ENCODE data around the gene ATG4D. TPM values are rescaled to one million over a fixed set of nuclear protein-coding genes. Genes with fewer than 3 reads are reported as not detected.

Gene ATG4D
- total RNA-seq, 2 donors from 2014 or later: 47.1 to 61.2 TPM

- Histone ChIP-seq H3K9me3 (no peaks in the 10 kb centered on the region), H3K36me3 (peaks cover 83% of the 10 kb centered on the region)
- TF ChIP-seq, protein P1, sequence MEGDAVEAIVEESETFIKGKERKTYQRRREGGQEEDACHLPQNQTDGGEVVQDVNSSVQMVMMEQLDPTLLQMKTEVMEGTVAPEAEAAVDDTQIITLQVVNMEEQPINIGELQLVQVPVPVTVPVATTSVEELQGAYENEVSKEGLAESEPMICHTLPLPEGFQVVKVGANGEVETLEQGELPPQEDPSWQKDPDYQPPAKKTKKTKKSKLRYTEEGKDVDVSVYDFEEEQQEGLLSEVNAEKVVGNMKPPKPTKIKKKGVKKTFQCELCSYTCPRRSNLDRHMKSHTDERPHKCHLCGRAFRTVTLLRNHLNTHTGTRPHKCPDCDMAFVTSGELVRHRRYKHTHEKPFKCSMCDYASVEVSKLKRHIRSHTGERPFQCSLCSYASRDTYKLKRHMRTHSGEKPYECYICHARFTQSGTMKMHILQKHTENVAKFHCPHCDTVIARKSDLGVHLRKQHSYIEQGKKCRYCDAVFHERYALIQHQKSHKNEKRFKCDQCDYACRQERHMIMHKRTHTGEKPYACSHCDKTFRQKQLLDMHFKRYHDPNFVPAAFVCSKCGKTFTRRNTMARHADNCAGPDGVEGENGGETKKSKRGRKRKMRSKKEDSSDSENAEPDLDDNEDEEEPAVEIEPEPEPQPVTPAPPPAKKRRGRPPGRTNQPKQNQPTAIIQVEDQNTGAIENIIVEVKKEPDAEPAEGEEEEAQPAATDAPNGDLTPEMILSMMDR (IDR thresholded peaks at IDR 0.05): no peak
Observed at GRCh38 chr19:10551698-10552301, 8.1 kb downstream of the ATG4D start.

DNA sequence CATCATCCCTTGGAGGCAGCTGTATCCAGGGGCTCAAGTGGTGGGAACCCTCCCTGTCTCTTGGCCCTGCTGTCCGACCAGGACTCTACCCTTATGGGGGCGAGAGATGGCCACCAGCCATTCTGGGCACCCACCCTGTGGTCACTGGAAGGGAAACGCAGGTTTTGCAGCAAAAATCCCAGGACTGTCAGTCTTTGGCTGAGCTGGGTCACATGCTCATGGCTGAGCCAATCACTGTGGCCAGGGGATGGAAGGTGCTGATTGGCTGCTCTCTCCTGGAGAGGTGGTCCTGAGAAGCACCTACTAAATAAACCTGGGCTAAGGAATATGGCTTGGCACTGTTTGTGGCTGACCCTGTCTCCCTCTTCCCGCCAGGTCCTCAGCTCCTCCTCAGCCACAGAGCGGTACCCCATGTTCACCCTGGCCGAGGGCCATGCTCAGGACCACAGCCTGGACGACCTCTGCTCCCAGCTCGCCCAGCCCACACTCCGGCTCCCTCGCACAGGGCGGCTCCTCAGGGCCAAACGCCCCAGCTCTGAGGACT, 8.9 kb downstream of the ATG4D start:
- TF ChIP-seq, protein P1 (IDR thresholded peaks at IDR 0.05): no peak
- H3K36me3 ChIP-seq: peaks cover 85% of the 10 kb centered on the region
- DNase-seq (ENCODE audit: low spot score): no peak
- no peaks in the 10 kb centered on the region for H3K27me3 ChIP-seq
- H3K27ac ChIP-seq: no peak overlapping the region
- H3K4me3 ChIP-seq: no peak overlapping the region
- H3K9me3 ChIP-seq: no peaks in the 10 kb centered on the region
- H3K4me1 ChIP-seq: no peaks in the 10 kb centered on the region

More at GRCh38 chr19:10551698-10552301, 8.1 kb downstream of the ATG4D start:
- no peaks in the 10 kb centered on the region for H3K27me3 ChIP-seq
- H3K4me1 ChIP-seq: no peaks in the 10 kb centered on the region
- DNase-seq (ENCODE audit: low spot score): no peak
- H3K27ac ChIP-seq: no peak overlapping the region
- no peak overlapping the region for H3K4me3 ChIP-seq

GRCh38 chr19:10553087-10553667, 9.5 kb downstream of the ATG4D start:
- Histone ChIP-seq H3K4me1 (no peaks in the 10 kb centered on the region), H3K9me3 (no peaks in the 10 kb centered on the region), H3K27me3 (no peaks in the 10 kb centered on the region), H3K36me3 (peaks cover 90% of the 10 kb centered on the region), H3K4me3 (no peak overlapping the region), H3K27ac (no peak overlapping the region)
- TF ChIP-seq, protein P1 (IDR thresholded peaks at IDR 0.05): no peak
- no peak for DNase-seq (ENCODE audit: low spot score)

- TF ChIP-seq, protein P1 (IDR thresholded peaks at IDR 0.05): no peak
- no peak overlapping the region for H3K4me3 ChIP-seq
- no peak for DNase-seq (ENCODE audit: low spot score)
- H3K9me3 ChIP-seq: no peaks in the 10 kb centered on the region
- H3K27ac ChIP-seq: no peak overlapping the region
- H3K27me3 ChIP-seq: no peaks in the 10 kb centered on the region
- H3K36me3 ChIP-seq: peaks cover 89% of the 10 kb centered on the region
- H3K4me1 ChIP-seq: no peaks in the 10 kb centered on the region
Observed at GRCh38 chr19:10553943-10554381, 10.3 kb downstream of the ATG4D start.

- Histone ChIP-seq H3K27me3 (no peaks in the 10 kb centered on the region), H3K9me3 (no peaks in the 10 kb centered on the region), H3K36me3 (peaks cover 89% of the 10 kb centered on the region), H3K4me1 (no peaks in the 10 kb centered on the region), H3K27ac (no peak overlapping the region), H3K4me3 (no peak overlapping the region)
- TF ChIP-seq, protein P1 (IDR thresholded peaks at IDR 0.05): no peak
- no peak for DNase-seq (ENCODE audit: low spot score)
Observed at GRCh38 chr19:10554760-10555609, 11.3 kb downstream of the ATG4D start.

Measured in right atrium auricular region (tissue), 2 donors.